GM21529 (cell line): ENCODE results near the gene GNAO1.
"Not testable (repeated sequence)": the region's sequence is repeated elsewhere in the genome, so short reads cannot be mapped to it uniquely, and the experiment has no call there.

ENCODE experiments used
- ATAC-seq: cut with Tn5 transposase; IDR thresholded peaks from one replicate; pipeline ENCODE4 v1.9.1; 2021; ENCODE audit not compliant: unreplicated experiment

Gene GNAO1

DNA sequence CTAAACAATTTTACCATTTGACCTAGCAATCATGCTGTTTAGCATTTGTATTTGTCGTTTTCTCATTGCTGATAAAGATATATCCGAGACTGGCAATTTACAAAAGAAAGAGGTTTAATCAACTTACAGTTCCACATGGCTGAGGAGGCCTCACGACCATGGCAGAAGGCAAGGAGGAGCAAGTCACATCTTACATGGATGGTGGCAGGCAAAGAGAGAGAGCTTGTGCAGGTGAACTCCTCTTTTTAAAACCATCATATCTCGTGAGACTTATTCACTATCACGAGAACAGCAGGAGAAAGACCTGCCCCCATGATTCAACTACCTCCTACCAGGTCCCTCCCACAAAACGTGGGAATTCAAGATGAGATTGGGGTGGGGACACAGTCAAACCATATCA lies 187.8 kb downstream of the GNAO1 start:
- not testable (repeated sequence) for ATAC-seq

- ATAC-seq = not testable (repeated sequence)
Measured at GRCh38 chr16:56380778-56381485, 189.6 kb downstream of the GNAO1 start.

GRCh38 chr16:56382459-56382858 lies 191.2 kb downstream of the GNAO1 start:
- ATAC-seq = no peak

GRCh38 chr16:56382901-56383355 lies 191.6 kb downstream of the GNAO1 start:
- ATAC-seq = no peak

DNA sequence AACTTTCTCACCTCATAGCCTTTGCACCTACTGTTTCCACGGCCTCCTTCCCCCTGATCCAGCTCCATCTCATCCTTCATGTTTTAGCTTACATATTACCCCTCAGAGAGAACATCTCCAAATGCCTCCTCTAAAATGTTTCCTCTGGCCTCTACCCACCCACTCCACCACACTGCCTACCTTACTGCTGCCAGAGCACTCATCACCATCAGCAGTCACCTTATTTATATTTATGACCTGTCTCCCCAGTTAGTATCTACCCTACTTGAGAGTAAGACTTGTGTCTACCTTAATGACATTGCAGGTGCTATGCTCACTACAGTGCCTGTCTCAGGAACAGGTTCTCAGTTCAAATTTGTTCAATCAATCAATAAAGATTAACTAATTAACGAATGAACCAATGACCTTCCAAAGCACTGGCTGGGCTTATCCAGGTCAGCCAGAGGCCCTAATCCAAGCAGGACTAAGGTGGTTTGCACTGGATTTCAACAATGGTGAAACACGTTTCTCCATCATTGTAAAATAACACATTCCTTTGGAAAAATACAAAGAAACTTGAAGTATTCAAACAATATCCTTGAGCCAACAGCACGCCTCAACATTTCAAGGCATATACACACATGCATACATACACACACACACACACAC lies 192.9 kb downstream of the GNAO1 start:
- ATAC-seq = no peak

DNA sequence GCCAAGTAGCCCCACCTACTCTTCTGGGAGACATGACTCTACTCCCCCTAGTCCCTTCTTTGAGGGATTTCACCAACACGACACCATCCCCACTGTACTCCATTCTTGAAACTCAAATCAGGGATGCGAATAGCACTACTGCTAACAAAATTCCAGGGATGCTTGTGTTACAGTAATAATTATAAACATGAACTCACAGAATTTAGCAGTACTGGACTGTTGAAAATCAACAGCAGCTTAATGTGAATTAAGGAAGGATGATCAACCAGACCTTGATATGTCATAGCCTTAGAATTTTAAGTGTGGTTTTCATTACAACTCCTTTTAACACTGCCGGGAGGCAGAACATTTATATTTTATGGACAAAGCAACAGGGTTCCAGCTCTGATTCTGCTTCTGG lies 196.1 kb downstream of the GNAO1 start:
- ATAC-seq = no peak

DNA sequence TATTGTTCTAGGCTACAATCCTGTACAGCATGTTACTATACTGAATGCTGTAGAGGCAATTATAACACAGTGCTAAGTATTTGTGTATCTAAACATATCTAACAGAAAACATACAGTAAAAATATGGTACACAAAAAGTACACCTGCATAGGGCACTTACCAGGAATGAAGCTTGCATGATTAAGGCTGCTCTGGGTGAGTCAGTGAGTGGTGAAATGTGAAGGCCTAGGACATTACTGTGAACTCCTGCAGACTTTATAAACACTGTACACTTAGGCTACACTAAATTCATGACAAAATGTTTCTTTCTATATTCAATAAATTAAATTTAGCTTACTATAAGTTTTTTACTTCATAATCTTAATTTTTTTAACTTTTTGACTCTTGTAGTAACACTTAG lies 196.9 kb downstream of the GNAO1 start:
- ATAC-seq = no peak

GRCh38 chr16:56389554-56389953 lies 198.3 kb downstream of the GNAO1 start:
- no peak for ATAC-seq

- not testable (repeated sequence) for ATAC-seq
Measured at GRCh38 chr16:56396724-56397123, 205.4 kb downstream of the GNAO1 start.

- no peak for ATAC-seq
Measured at GRCh38 chr16:56399047-56399446, 207.8 kb downstream of the GNAO1 start.

GRCh38 chr16:56399486-56399885 lies 208.2 kb downstream of the GNAO1 start:
- no peak for ATAC-seq

DNA sequence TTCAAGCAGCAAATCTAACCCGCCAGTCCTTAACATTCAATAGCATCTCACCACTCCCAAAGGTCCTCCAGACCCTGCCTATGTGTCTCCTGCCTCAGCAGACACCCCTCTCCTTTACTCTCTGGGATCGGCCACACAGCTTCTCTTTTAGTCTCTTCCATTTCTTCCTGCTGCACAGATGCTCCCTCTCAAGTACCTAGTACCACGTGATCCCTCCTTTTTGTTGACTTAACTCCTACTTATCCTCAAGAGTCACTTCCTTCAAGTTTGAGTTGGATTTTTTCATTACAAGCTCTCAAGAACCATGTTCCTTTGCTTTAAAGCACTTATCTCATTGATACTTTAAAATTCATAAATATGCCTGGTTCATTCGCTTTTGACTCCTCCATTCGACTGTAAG lies 209.2 kb downstream of the GNAO1 start:
- ATAC-seq = no peak

- ATAC-seq = no peak
Measured at GRCh38 chr16:56401482-56401881, 210.2 kb downstream of the GNAO1 start.

DNA sequence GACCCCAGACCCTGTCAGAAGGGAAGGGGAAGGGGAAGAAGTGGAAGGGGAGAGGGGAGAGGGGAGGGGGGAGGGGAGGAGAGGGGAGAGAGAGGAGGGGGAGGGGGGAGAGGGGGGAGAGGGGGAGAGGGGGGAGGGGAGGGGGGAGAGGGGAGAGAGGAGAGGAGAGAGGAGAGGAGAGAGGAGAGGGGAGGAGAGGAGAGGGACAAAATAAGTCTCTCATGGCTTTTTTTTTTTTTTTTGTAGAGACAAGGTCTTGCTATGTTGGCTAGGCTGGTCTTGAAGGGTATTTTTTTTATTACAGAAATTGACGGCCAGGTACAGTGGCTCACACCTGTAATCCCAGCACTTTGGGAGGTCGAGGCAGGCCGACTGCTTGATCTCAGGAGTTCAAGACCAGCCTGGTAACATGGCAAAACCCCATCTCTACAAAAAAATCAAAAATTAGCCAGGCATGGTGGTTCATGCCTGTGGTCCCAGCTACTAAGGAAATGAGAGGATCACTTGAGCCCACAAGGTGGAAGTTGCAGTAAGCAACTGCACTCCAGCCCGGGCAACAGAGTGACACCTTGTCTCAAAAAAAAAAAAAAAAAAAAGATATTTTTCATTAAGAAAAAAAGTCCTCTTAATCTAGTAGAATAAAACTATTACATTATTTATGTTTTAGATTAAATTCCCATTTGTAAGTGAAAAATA lies 214.8 kb downstream of the GNAO1 start:
- no peak for ATAC-seq
